ENCODE measurements around the gene RBM18.

DNA sequence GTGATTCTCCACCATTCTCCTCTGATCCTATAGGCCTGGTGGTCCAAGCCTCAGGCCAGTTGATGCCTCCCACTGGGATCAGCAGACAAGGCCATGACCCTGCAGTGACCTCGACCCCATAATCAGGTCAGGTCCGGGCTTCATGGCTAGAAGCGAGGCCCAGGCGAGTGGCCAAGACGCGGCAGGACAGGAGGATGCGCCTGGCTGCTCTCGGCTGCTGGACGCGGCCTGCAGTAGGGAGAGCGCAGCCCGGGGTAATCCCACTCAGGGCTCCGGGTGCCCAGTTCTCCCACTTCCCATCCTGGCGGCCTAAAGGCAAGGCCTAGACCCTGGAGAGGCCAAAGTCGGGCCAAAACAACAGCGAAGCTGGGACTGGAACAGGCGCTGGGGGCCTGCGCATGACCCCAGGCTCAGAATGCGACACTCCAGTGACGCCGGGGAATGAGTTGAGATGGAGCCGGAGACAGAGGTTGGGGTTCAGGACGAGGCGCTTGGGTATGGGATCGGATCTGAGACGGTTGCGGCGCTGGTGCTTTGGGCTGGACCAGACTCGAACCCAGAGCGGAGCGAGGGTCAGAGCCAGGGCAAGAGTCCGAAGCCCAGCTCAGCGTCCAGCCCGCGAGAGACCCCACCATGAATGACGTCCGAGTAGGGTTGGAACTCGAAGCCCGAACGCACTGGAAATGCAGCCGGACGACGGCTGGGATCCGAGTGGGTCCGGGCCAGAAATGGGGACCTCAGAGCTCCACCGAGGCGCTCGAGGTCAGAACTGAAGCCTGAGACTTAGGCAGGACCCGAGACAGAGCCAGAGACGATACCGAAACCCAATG lies 39.1 kb downstream of the RBM18 start:
- TF ChIP-seq, protein P1, sequence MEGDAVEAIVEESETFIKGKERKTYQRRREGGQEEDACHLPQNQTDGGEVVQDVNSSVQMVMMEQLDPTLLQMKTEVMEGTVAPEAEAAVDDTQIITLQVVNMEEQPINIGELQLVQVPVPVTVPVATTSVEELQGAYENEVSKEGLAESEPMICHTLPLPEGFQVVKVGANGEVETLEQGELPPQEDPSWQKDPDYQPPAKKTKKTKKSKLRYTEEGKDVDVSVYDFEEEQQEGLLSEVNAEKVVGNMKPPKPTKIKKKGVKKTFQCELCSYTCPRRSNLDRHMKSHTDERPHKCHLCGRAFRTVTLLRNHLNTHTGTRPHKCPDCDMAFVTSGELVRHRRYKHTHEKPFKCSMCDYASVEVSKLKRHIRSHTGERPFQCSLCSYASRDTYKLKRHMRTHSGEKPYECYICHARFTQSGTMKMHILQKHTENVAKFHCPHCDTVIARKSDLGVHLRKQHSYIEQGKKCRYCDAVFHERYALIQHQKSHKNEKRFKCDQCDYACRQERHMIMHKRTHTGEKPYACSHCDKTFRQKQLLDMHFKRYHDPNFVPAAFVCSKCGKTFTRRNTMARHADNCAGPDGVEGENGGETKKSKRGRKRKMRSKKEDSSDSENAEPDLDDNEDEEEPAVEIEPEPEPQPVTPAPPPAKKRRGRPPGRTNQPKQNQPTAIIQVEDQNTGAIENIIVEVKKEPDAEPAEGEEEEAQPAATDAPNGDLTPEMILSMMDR (IDR thresholded peaks at IDR 0.05): no peak
- no peak for TF ChIP-seq EZH2 (IDR thresholded peaks at IDR 0.05; ENCODE audit: borderline replicate concordance, insufficient read depth, low read depth, low read length, poor library complexity, severe bottlenecking)
